Activated CD8-positive, alpha-beta memory T cell treated with anti-CD3 and anti-CD28 coated beads, Interleukin-2, amount 50 U/mL, for 1 hour (primary cell): ENCODE results near the gene SORCS2.

Source experiments
- DNase-seq: peaks from one replicate; pipeline ENCODE4 v3.0.0-alpha.2; 2020; ENCODE audit errors: extremely low read depth

Gene SORCS2

GRCh38 chr4:7338059-7338452 lies 145.7 kb downstream of the SORCS2 start:
- DNase-seq: no peak

GRCh38 chr4:7338876-7339623 lies 146.7 kb downstream of the SORCS2 start:
- no peak for DNase-seq

DNA sequence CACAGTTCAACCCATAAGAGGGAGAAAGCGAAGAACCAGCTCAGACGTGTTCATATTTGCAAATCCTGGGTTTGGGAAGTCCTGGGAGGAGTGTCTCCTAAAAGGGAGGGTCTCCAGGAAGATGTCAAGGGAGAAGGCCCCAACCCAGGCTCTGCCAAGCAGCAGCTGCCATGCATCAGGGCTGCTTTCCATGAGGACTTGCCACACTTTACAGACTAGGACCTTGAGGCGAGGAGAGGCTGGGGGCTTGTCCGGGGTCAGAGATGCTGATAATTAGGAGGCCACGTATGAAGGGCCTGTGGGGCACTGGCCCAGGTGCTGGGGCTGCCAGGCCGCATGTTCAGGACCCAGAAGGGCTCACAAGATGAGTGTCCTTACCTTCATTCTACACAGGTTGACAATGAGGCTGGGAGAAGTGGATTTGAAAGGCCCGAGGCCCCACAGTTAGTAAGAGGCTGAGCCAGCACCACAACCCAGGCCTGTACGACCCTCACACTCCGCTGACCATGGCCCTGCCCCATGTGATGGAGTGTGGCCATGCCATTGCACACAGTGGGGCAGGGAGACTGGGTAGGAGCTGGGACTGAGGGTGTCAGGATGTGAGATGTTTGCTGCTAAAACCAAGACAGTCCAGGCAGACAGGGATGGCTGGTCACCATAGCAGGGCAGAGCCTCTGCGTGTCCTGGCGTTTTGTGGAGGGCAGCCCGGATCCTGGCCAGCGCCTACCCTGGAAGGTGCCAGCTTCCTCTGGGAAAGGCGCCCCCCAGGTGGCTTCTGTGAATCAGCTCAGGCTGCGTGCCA lies 147.6 kb downstream of the SORCS2 start:
- no peak for DNase-seq

GRCh38 chr4:7340553-7341433 lies 148.5 kb downstream of the SORCS2 start:
- no peak for DNase-seq

- no peak for DNase-seq
Observed at GRCh38 chr4:7341491-7342222, 149.3 kb downstream of the SORCS2 start.

DNA sequence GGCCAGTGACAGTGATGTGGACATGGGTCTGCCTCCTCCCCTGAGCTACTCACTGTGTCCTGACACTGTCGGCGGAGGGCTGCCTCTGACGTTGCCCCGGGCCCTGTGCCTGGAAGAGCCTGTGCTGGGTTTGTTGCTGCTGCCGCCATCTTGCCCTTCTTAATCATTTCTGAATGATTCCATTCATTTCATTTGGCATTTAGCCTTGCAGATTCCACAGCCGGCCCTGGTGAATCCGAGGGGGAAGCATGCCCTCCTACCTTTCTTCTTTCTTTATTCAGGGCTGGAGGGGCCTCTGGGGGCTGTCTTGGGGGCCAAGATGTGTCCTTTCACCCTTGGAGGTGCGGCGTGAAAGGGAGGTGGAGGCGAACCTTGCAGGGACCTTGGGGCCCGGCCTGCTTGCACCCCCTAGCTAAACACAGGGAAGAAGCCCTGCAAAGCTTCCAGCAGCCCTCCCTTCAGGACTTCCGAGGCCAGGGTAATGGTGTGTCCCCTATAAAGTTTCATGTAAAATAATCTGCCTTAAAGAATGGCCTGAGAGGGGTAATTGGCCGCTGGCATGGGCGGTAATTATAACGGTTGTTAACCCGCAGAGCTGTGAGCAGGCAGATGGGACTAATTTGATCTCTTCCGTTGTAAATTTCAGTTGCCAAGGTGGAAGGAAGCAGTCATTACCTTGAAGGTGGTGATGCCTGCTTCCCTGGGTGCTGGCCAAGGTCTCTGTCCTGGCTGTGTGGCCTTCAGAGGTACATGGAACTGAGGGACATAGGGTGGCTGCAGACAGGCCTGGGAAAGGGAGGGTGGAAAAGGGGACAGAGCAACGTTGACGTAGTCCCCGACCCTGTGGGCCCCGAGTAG lies 150.1 kb downstream of the SORCS2 start:
- no peak for DNase-seq

DNA sequence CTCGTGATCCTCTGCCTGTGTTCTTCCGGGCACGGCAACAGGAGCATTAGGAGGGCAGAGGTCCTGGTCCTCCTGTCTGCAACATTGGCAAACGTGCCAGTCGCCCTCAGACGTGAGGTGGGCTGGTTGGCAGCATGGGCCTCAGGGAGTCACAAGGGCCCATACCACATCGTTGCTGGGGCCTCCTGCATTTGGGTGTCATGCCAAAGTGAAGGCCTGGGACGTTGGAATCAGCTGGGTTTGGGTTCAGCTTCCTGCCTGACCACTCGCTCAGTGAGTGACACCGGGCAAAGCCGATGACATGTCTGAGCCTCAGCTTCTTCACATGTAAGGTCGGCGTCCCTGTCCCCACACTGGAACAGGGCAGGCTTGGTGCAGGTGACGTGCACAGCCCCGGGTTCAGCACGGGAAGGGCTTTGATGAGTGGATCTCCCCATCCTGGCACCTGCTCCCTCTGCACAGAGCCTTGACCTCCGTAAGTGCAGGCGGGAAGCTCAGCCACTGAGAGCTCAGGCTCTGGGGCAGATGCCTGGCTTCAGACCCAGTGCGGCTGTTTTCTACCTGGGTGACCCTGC lies 150.8 kb downstream of the SORCS2 start:
- DNase-seq: no peak

DNA sequence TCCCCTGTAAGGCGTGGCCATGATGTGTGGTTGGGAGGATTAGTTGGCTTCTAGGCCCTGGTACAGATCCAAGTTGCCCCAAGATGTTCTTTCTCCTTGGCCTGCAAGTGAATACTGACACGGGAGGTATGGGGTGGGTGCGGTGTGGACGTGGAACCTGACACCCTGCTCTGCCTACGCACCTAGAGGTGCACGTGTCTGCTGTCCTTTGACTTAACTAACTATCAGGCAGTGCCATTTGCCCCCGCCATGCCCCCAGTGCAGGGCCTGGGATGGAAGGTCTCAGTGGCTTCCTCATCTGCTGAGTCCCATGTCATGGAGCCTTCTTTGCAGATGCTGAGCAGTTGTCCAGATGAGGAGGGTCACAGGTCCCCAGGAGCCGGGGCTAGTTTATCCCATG lies 151.6 kb downstream of the SORCS2 start:
- no peak for DNase-seq

GRCh38 chr4:7344636-7345155 lies 152.4 kb downstream of the SORCS2 start:
- DNase-seq: no peak

DNA sequence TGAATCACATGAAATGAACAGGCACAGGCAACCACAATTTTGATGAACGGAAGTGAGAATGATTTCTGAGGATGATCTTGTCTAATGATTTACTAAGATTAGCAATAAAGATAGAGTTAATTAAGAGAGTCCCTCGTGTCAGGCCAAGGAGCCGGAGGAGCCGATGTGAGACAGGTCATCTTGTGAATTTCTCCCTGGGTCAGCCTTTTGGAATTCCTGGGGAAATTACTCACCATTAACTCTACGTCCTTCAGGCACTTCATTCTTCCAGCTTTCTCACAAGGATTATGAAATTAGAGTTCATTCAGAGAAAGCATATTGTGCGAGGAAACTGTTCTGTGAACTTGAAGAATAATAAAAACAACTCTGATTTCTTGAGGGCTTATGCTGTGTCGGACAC lies 155.6 kb downstream of the SORCS2 start:
- no peak for DNase-seq

DNA sequence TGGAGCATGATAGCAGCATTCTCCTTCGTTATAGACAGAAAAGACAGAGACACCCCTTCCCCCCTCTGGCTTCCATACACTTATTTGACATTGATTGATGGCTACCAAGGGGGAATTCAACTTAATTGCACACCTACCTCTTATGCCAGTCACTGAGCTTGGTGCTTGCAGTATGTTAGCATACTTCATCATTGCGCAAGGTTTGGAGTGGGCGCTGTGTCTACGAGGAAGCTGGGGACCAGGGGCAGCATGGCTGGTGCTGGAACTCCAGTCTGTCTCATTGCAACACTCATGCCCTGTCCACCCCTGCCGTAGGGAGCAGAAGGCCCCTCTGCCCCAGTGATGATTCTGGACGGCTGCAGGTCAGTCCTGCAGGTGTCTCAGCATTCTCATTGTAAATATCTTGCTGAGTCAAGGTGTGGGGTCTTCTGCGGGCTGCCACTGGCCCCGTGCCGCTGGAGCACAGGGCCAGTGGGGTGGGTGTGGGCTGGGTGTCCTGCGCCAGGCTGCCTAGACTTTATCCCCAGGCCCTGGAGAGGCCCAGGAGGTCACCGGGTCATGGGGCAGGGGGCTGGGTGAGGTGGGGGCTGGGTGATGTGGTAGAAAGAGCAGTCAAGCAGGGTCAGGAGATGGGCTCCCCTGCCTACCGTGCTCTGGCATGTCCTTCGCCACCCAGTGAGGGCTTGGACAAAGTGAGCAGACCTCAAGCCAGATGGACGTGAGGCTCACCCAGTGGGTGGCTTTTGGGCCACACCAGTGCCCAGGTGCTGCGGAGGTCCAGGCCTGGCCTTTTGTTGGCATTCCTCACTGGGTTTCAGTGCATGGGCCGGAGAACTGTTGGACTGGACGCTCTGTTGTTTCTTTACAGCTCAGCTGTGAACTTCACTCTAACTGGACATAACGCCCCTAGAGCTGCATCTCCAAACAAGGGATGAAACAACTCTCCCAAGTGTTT lies 156.9 kb downstream of the SORCS2 start:
- DNase-seq: no peak

DNA sequence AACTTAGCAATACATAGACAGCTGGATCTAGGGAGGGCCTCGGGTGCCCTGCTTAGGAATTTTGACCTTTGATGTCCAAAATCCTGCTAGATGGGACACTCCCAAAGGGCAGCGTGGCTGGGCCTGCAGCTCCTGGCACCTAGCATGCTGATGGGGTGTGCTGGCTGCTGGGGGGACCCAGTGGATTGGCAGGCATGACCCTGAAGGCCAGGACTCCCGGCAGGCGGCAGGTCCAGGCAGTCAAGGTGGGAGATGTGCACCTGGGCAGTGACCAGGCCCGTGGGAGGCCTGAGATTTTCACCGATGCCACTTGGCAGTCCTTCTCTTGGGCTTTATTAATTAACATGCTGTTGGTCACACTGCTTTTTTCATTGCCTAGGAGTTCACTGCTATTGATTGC lies 158.1 kb downstream of the SORCS2 start:
- DNase-seq: no peak

- DNase-seq: no peak
Observed at GRCh38 chr4:7351014-7351413, 158.7 kb downstream of the SORCS2 start.

DNA sequence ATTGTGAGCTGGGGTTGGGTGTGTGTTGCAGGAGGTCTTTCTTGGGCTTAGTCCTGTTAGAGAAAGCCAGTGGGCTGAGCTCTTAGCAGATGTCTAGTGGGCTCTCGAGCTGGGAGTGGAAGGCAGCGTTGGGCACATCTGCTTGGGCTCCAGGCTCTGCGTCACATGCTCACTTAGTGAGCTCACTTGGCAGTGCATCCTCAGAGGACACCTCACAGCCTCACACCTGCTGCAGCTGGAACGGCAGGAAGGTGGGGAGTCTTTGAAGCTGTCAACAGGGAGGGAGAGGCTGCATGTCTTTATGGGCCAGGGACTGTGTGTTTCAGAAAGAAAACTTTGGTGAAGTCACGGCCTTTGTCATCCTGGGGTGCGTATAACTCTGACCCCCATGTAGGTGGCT lies 160.1 kb downstream of the SORCS2 start:
- no peak for DNase-seq

- DNase-seq: no peak
Observed at GRCh38 chr4:7353046-7353790, 160.9 kb downstream of the SORCS2 start.

GRCh38 chr4:7353846-7354610 lies 161.7 kb downstream of the SORCS2 start:
- DNase-seq: no peak

- DNase-seq: no peak
Observed at GRCh38 chr4:7354927-7355326, 162.6 kb downstream of the SORCS2 start.
